Ramos (cell line): ENCODE data around the gene ACIN1.

Source experiments
- in situ Hi-C: fragments of 300-500 bp; cut with MboI; formaldehyde crosslinking; loops from one replicate; pipeline ENCODE4 v1.14.3; 2022; ENCODE audit warnings: low sequenced_read_pairs; ENCODE audit not compliant: unreplicated experiment

The ACIN1 gene

GRCh38 chr14:23094666-23095195 lies at the start of gene ACIN1:
Gene ACIN1 (minus strand): TSS chr14:23095136. CDS start chr14:23095112, 24 bp downstream.
- in situ Hi-C loops: no loop called here

GRCh38 chr14:23143911-23144310 lies 49.0 kb upstream of the ACIN1 start:
- in situ Hi-C loops: no loop called here

- in situ Hi-C loops: no loop called here
Observed at GRCh38 chr14:23142826-23143225, 47.9 kb upstream of the ACIN1 start.

DNA sequence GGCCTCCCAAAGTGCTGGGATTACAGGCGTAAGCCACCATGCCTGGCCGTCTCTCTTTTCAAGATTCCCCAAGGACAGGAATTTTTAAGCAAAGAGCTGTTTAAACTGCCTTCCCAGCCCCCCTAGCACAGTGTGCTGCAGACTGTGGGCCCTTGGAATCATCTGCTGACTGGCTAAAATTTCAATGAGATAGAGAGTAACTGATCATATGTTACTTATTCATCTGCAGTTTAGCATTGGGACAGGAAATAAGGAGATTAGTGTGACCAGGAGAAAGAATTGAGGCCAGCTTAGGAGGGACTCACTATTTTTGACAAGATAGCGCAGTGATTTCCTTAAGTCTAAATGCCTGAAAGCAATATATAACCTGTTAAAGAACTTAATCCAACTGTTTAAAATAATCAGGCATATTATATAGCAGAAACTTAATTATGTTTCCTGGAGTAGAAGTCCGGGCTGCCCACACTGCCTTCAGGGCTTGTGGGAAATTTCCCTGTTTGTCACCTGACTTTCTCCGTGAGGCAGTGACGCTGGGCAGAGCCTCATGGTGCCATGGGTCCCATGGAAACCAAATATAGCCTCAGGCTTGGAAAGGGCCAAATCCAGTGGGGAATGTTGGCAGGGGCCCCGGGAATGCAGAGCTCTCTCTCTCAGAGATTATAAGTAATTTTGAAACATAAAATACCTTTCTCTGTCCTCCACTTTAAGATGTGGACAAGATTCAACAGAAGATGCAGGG lies 46.9 kb upstream of the ACIN1 start:
- in situ Hi-C loops: no loop called here

DNA sequence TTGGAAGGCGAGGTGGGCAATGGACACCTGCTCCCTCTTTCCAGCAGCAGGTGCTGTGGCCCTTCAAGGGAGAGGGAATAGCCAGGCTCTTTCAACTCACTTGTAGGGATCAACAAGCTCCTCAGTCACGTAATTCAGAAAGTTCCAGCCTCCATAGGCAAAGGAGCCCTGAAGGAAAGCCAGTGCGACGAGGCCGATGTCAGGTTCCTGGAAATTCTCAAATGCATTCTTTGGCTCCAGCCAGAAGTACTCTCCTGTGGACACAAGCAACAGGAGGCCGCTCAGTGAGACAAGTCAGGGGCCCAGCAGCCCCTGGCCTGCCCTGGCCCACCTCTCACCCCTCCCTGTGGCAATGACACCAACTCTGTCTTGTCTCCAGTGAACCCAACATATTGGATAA lies 45.4 kb upstream of the ACIN1 start:
- in situ Hi-C loops: no loop called here

GRCh38 chr14:23139874-23140273 lies 44.9 kb upstream of the ACIN1 start:
- in situ Hi-C loops: no loop called here

GRCh38 chr14:23137813-23138535 lies 43.0 kb upstream of the ACIN1 start:
- in situ Hi-C loops: no loop called here

- in situ Hi-C loops: no loop called here
Observed at GRCh38 chr14:23137192-23137812, 42.4 kb upstream of the ACIN1 start.

DNA sequence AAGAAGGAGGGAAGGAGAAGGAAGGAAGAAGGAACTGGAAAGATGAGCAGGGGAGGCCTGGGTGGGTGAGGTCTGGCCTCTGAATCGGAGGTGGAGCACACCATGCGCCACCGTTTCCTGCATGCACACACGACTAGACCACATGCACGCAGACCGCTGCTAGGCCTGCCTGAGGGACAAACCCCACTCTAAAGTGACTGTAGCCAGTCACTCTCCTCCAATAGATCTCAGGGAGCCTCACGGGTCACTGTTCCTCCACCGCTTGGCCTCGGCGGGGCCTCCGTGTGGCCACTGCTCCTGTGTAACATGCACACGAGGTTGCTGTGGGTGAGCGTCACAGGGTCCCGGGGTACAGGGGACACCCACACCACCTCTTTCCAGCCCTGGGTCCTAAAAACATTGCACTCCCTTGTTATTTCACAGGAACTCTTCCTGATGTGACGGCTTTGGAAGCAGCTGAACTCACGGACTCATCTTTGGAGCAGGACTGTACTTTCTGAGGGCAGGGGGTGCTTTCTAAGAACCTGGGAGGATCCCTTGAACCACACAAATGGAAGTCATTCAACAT lies 41.7 kb upstream of the ACIN1 start:
- in situ Hi-C loops: no loop called here

DNA sequence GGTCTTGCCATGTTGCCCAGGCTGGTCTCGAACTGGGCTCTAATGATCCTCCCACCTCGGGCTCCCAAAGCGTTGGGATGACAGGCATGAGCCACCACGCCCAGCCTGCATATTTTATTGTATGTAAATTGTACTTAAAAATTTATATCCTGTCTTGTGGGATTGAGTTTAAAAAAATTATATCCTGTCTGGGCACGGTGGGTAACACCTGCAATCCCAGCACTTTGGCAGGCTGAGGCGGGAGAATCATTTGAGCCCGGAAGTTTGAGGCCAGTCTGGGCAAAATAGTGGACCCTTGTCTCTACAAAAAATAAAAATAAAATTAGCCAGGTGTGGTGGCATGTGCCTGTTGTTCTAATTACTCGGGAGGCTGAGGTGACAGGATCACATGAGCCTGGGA lies 38.0 kb upstream of the ACIN1 start:
- in situ Hi-C loops: no loop called here

GRCh38 chr14:23131482-23131881 lies 36.5 kb upstream of the ACIN1 start:
- in situ Hi-C loops: no loop called here

DNA sequence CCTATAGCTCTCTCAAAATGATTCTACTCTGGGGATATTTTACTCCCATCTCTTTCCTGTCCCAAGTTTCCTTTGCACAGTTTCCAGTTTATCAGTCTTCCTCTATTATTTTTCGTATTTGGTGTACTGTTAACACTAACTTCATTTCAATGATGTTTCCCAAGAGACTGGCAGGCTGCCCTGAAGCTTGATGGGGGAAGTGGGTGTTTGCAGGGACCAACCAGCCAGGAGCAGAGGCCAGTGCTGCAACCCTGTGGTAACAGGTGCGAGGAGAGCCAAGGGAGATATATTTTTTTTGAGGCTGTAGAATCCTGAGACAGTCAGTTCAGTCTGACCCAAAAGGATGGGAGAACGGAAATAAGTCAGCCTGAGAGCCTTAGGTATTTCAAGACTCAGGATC lies 35.9 kb upstream of the ACIN1 start:
- in situ Hi-C loops: no loop called here

DNA sequence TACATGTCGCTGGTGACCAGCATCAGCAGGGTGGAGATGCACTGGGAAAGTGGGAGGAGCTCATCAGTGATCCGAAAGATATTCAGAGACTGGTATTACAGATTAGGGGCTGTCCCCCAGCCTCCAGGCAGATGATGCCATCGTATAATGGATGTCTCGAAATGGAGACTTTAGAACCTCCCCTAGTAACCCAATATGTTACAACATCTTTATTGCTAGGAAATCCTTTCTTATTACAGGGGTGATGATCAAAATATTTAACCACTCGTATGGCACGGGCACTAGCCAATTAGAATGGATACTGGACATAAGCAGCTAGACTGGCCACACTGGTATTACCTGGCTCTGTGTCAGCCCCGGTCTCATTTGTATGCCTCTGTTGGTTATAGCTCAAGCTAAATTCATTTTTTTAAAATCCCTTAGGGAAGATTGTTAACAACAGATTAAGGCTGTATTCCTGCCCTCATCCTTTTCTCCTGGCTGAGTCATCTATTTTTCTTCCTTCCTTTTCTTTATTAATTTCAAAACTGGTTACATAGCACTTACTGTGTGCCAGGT lies 34.9 kb upstream of the ACIN1 start:
- in situ Hi-C loops: no loop called here

DNA sequence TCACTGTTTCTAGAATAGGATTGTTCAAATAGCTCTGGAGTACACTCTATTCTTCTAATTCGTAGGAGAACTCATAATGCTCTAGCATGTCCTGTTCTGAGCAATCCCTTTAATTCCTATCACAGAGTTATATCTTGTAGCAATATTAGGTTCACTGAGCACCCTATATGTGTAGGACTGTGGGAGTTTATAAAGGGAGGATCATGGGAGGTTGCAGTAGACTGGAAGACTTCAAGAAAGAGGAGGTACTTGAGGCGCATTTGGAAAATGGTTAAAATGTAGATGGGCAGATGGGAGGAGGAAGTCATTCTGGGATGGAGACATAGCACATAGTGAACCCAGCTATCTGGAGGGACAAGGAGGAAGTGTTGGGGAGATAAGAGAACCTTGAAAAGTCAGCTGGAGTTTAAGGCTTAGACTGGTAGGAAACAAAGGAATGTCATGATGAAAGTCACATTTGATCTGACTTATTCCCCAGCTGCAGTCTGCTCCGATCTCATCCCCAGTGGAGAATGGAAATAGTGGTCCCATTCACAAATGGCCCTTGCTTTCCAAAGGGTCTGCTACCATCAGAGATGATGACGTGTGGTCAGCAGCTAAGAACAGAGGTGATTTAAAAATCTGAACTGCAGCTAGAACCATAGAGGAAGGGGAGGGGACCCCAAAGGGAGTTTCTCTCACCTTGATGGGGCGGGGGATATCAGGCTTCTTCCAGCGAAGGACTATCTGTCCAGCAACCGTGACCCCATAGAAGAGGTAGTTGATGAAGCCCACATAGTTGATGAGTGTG lies 34.2 kb upstream of the ACIN1 start:
- in situ Hi-C loops: no loop called here

DNA sequence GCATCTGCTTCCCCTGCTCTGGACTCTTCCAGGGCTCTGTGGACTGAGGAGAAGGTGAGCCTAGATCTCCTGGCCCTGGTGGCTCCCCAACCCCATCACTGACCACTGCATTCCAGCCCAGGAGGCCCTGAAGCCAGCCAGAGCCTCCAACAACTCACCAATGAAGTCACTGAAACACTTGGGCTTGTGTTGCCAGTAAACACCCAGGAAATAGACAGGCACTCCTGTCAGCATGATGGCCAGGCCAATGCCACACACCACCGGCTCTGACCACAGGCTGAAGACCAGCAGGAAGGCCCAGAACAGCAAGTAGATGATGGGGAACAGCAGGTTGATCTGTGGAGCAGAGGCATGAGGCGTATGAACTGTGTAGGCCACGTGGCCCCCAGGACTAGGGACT lies 32.9 kb upstream of the ACIN1 start:
- in situ Hi-C loops: no loop called here

GRCh38 chr14:23126548-23127278 lies 31.8 kb upstream of the ACIN1 start:
- in situ Hi-C loops: no loop called here

GRCh38 chr14:23125933-23126524 lies 31.1 kb upstream of the ACIN1 start:
- in situ Hi-C loops: no loop called here

DNA sequence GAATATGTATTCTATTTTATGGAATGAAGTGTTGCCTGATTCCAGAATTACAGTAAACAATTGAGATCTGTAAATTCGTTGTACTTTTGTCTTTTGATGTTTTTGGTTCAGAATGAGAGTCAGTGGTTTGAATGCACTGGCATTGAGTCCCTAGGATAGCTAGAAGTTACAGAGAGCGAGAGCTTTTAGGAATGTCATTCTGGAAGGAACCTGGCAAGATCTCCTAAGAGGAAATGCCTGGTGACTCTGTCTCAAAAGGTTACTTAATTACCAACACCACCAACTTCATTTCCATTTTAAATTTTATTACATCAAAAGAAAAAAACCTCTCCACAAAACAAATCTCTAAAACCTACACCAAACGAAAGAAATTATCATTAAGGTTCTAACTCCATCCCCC lies 30.1 kb upstream of the ACIN1 start:
- in situ Hi-C loops: no loop called here
